VCaP (cell line): ENCODE data around the gene RRM2.
"Not testable (repeated sequence)": the region's sequence is repeated elsewhere in the genome, so short reads cannot be mapped to it uniquely, and the experiment has no call there.

Experiments used
- H3K27ac ChIP-seq: fragments of 450-650 bp; 2 replicates; pipeline ENCODE4 v1.5.1; 2017
- CTCF ChIP-seq: fragments of 450-650 bp; conservative IDR thresholded peaks from 2 replicates; pipeline ENCODE4 v1.5.1; 2017; ENCODE audit warnings: mild to moderate bottlenecking, moderate library complexity

The RRM2 gene

DNA sequence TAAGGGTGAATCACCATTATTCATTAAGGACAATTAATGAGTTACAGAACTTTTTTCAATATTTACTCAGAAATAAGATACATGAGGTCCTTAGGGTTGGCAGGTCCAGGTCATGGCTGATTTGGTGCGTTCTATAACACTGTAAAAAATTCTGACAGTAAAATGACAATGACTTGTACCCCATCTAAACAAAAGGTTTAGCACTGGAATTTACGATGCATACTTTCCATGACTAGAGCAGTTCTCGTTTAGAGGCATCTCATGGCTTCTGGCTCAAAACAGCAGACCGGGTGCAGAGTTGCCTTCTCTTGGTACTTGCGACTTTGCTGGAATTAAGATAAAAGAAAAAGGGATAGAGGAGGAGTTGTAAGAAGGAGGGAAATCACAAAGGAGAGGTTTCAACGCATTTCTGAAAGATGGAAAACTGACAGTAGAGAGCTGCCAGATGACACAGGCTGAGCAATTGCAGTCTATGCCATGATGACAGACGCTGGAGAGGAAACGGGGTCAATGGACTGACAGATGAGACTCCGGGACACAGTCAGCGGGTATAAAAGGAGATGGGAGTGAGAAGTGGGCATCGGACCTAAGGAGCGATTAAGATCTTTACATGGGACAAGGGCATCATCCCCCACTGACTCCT is 38.2 kb upstream of the RRM2 start:
- TF ChIP-seq CTCF, result no peak
- no peak overlapping the region for H3K27ac ChIP-seq

DNA sequence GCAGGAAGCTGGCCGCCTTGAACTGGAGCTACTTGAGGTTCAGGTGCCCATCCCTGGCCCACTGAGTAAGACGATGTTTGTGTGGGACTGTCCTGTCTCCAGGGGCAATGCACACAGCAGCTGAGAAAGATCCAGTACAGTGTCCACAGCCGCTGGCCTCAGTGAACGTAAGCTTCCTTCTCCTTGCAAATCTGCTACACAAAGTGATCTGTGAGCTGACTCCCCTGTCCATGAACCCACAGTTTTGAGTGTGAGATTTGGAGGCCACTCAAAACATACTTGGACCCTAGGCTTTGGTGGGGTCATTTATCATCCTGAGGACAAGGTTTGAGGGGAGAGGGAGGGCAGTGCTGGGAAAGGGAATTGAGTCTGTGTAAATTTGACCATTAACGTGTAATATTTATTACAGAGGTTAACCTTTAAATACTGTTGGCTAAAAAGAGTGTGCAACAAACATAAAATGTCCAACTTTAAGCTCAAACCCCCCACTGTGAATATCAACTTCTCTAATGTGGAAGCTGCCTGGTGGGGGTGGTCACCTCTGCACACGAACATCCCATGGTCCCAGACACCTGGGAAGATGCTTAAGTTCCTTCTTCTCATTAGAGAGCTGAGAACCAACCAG is 37.4 kb upstream of the RRM2 start:
- TF ChIP-seq CTCF, result no peak
- no peak overlapping the region for H3K27ac ChIP-seq

DNA sequence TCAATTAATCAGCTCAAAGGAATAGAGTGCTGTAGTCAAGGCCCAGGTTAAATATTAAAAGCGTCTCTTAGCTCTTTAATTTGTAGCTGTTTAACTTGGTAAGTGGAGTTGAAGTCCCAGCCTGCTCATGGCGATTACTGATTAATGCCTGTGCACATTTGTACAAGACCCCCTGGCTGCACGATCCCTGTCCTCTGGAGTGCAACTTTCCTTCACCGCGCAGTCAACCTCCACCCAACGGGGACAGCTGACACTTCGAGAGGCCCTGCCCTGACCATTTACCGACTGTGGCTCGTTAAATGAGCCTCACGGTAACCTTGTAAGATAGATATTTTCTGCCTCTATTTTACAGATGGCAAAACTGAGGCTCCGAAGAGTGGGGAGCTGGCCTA is 36.9 kb upstream of the RRM2 start:
- H3K27ac ChIP-seq, result no peak overlapping the region
- TF ChIP-seq CTCF, result no peak

- no peak for TF ChIP-seq CTCF
- no peak overlapping the region for H3K27ac ChIP-seq
Observed at GRCh38 chr2:10086950-10087349, 35.6 kb upstream of the RRM2 start.

DNA sequence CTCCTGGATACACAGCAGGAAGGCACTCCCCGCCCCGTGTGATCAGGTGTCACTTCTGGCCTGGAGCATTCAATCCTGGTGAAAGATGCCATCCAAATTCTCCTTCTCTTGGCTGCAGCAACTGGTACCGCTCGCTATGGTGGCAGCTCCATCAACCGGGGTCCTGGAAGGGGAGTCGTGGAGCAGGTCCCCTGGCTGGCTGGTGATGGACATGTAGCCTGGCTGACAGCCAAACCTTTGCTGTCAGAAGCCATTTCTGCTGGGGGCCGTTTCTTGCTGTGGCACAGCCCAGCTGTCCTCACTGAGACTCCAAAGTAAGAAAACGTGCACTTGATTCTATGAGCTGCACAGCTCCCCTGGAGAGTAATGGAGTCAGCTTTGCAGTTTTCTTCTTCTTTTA is 35.2 kb upstream of the RRM2 start:
- H3K27ac ChIP-seq, result no peak overlapping the region
- no peak for TF ChIP-seq CTCF

DNA sequence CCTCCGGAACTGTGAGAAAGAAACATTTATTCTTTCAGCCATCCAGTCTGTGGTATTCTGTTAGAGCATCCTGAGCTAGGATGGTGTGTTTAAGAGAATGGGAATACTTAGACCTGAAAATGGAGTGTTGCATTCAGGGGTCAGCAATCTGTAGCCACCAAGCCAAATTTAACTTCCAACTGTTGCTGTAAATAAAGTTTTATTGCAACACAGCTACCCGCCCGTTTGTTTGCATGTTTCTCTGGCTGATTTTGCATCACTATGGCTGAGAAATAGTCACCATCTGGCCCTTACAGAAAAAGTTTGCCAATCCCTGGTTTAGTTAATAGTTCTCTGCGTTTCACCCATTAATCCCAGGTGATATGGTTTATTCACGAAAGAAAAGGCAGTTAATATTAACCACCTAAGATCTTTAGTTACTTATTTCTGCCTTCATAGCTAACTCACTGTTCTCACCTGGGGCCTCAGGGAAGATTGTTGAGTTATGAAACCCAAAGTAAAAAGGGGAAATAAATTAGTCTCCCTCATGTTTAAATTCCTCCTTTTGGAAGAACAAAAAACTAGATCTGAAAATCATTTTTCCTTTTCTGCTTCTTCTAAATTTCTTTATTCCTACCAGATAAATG is 32.9 kb upstream of the RRM2 start:
- no peak overlapping the region for H3K27ac ChIP-seq
- no peak for TF ChIP-seq CTCF

DNA sequence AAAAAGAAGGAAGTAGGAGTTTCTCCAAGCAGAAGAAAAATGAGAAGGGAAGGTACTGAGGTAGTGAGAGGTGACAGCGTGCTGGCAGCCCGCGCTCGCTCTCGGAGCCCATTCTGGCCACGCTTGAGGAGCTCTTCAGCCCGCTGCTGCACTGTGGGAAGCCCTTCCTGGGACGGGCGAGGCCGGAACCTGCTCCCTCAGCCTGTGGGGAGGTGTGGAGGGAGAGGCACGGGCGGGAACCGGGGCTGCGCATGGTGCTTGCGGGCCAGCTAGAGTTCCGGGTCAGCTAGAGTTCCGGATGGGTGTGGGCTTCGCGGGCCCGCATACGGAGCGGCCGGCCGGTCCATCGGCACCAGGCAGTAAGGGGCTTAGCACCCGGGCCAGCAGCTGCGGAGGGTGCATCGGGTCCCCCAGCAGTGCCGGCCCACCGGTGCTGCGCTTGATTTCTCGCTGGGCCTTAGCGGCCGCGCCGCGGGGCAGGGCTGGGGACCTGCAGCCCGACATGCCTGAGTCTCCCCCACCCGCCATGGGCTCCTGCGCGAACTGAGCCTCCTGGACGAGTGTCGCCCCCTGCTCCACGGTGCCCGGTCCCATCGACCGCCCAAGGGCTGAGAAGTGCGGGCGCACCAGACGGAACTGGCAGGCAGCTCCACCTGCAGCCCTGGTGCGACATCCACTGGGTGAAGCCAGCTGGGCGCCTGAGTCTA is 31.2 kb upstream of the RRM2 start:
- TF ChIP-seq CTCF, result no peak
- no peak overlapping the region for H3K27ac ChIP-seq

- H3K27ac ChIP-seq, result not testable (repeated sequence)
Observed at GRCh38 chr2:10091889-10092244, 30.7 kb upstream of the RRM2 start.
